ENCODE data around the gene PCDHGA8. TPM values are rescaled to one million over a fixed set of nuclear protein-coding genes. Genes with fewer than 3 reads are reported as not detected.
"Not testable (repeated sequence)": the region's sequence is repeated elsewhere in the genome, so short reads cannot be mapped to it uniquely, and the experiment has no call there.

Gene PCDHGA8
- total RNA-seq, 6 experiments from 2014 or later: 0.27 to 0.88 (median 0.50) TPM

GRCh38 chr5:141388661-141389060 lies 3.8 kb upstream of the PCDHGA8 start:
- Histone ChIP-seq H3K27me3 (no peaks in the 10 kb centered on the region), H3K27ac (no peak overlapping the region), H3K4me3 (no peak overlapping the region), H3K9me3 (peaks cover 0 to 14% (median 5%) of the 10 kb centered on the region in 4 donors), H3K4me1 (no peaks in the 10 kb centered on the region), H3K36me3 (peaks cover 0 to 3% (median 0%) of the 10 kb centered on the region in 4 donors)
- TF ChIP-seq CTCF (IDR thresholded peaks at IDR 0.05) (no peak), POLR2A (IDR thresholded peaks at IDR 0.05) (no peak)
- intact Hi-C loops (cut with DNase I): no loop called here
- ATAC-seq (no peak), DNase-seq (no peak)
- WGBS (ENCODE audit: insufficient coverage, low coverage, low lambda C conversion rate, missing lambda C conversion rate): 47% methylated on average over 10 of the region's 10 CpGs

- ATAC-seq (no peak), DNase-seq (no peak)
- Histone ChIP-seq H3K27ac (no peak overlapping the region), H3K27me3 (no peaks in the 10 kb centered on the region), H3K36me3 (peaks cover 0 to 3% (median 0%) of the 10 kb centered on the region in 4 donors), H3K9me3 (peaks cover 0 to 14% (median 5%) of the 10 kb centered on the region in 4 donors), H3K4me3 (no peak overlapping the region), H3K4me1 (no peaks in the 10 kb centered on the region)
- 36% methylated on average over 20 of the region's 77 CpGs for WGBS (ENCODE audit: insufficient coverage, low coverage, low lambda C conversion rate, missing lambda C conversion rate)
- intact Hi-C loops (cut with DNase I): no loop called here
- no peak for TF ChIP-seq CTCF (IDR thresholded peaks at IDR 0.05)
Measured at GRCh38 chr5:141389153-141390042, 3.0 kb upstream of the PCDHGA8 start.

- intact Hi-C loops (cut with DNase I): no loop called here
- Histone ChIP-seq H3K27ac (no peak overlapping the region), H3K36me3 (peaks cover 0 to 3% (median 0%) of the 10 kb centered on the region in 4 donors), H3K4me1 (no peaks in the 10 kb centered on the region), H3K4me3 (no peak overlapping the region), H3K27me3 (no peaks in the 10 kb centered on the region), H3K9me3 (peaks cover 0 to 19% (median 5%) of the 10 kb centered on the region in 4 donors)
- 50% methylated on average over 16 of the region's 21 CpGs for WGBS (ENCODE audit: insufficient coverage, low coverage, low lambda C conversion rate, missing lambda C conversion rate)
- DNase-seq (no peak), ATAC-seq (no peak)
- TF ChIP-seq POLR2A (IDR thresholded peaks at IDR 0.05): no peak
- no peak for TF ChIP-seq CTCF (IDR thresholded peaks at IDR 0.05)
Measured at GRCh38 chr5:141393267-141393666, 834 bp downstream of the PCDHGA8 start.

- H3K27ac ChIP-seq; H3K36me3 ChIP-seq; DNase-seq; intact Hi-C loops (cut with DNase I); H3K27me3 ChIP-seq; H3K4me3 ChIP-seq; ATAC-seq; H3K4me1 ChIP-seq: not testable (repeated sequence)
- peaks cover 0 to 24% (median 6%) of the 10 kb centered on the region in 4 donors for H3K9me3 ChIP-seq
- 47% methylated on average over 21 of the region's 53 CpGs for WGBS (ENCODE audit: insufficient coverage, low coverage, low lambda C conversion rate, missing lambda C conversion rate)
Measured at GRCh38 chr5:141394401-141395187, 2.2 kb downstream of the PCDHGA8 start.
